Left lung (tissue), 10 donors: ENCODE measurements around the gene FAM107B. TPM values are rescaled to one million over a fixed set of nuclear protein-coding genes. Genes with fewer than 3 reads are reported as not detected.

Source experiments
- ATAC-seq: fragments of 200-7000 bp; cut with Tn5 transposase; one replicate; pipeline ENCODE4 v1.9.1; 2020; ENCODE audit warnings: moderate library complexity
- DNase-seq, 4 donors: peaks; one replicate each; pipeline ENCODE4 v3.0.0-alpha.2; 2013 to 2020
- H3K27ac ChIP-seq, 2 donors: fragments of 200-600 bp; sonication (generic) in 1 of 2; one replicate each; pipeline versions ENCODE4 v1.5.0 to v1.8.0; 2020 to 2021
- H3K27me3 ChIP-seq, 2 donors: fragments of 200-600 bp; sonication (generic) in 1 of 2; one replicate each; pipeline versions ENCODE4 v1.5.0 to v1.8.0; 2020 to 2021
- H3K36me3 ChIP-seq, 2 donors: fragments of 200-600 bp; sonication (generic) in 1 of 2; one replicate each; pipeline versions ENCODE4 v1.5.0 to v1.8.0; 2020 to 2021
- H3K4me1 ChIP-seq, 2 donors: fragments of 200-600 bp; one replicate each; pipeline ENCODE4 v1.8.0; 2021
- H3K4me3 ChIP-seq, 2 donors: fragments of 200-600 bp; sonication (generic) in 1 of 2; one replicate each; pipeline versions ENCODE4 v1.5.0 to v1.8.0; 2020 to 2021; ENCODE audit warnings: mild to moderate bottlenecking in 1 of 2
- H3K9me3 ChIP-seq, 2 donors: fragments of 200-600 bp; sonication (generic) in 1 of 2; one replicate each; pipeline versions ENCODE4 v1.5.0 to v1.8.0; 2020 to 2021
- intact Hi-C, 2 donors: fragments of 100-400 bp; cut with DNase I; formaldehyde crosslinking; loops; one replicate each; pipeline versions ENCODE4 v1.11.2 to v1.14.2; 2022
- polyA plus RNA-seq, 6 donors: library from polyadenylated mRNA; unstranded; fragments of 120-200 nt; gene quantifications; one replicate each; pipeline ENCODE4 v1.2.1, GENCODE V29; 2013; ENCODE audit not compliant: insufficient read length in 6 of 6
- total RNA-seq, 2 donors: library from RNA; stranded (reverse); fragmentation: NEBNext Ultra II Directional; extraction: Animal tissue kit (Norgen Biotek cat#: 25700); gene quantifications; one replicate each; pipeline ENCODE4 v1.2.1, GENCODE V29; 2021
- TF ChIP-seq, protein P1 (sequence below), 2 donors: fragments of 200-600 bp; sonication (generic) in 1 of 2; IDR thresholded peaks; one replicate each; pipeline versions ENCODE4 v1.5.0 to v1.8.0; 2021; ENCODE audit warnings: antibody characterized with exemption in 2 of 2
- donor health status: DM: no; HTN: yes; CAD: no.
- donor health status: DM: no; HTN: no; CAD: no.

The FAM107B gene
- total and polyA plus RNA-seq, 8 donors = 66.2 to 93.6 (median 83.0) TPM

- H3K27ac ChIP-seq = no peak overlapping the region
- no peaks in the 10 kb centered on the region for H3K9me3 ChIP-seq
- no peaks in the 10 kb centered on the region for H3K36me3 ChIP-seq
- intact Hi-C loops = no loop called here
- TF ChIP-seq, protein P1, sequence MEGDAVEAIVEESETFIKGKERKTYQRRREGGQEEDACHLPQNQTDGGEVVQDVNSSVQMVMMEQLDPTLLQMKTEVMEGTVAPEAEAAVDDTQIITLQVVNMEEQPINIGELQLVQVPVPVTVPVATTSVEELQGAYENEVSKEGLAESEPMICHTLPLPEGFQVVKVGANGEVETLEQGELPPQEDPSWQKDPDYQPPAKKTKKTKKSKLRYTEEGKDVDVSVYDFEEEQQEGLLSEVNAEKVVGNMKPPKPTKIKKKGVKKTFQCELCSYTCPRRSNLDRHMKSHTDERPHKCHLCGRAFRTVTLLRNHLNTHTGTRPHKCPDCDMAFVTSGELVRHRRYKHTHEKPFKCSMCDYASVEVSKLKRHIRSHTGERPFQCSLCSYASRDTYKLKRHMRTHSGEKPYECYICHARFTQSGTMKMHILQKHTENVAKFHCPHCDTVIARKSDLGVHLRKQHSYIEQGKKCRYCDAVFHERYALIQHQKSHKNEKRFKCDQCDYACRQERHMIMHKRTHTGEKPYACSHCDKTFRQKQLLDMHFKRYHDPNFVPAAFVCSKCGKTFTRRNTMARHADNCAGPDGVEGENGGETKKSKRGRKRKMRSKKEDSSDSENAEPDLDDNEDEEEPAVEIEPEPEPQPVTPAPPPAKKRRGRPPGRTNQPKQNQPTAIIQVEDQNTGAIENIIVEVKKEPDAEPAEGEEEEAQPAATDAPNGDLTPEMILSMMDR (IDR thresholded peaks at IDR 0.05) = no peak
- H3K27me3 ChIP-seq = peaks cover 0 to 29% of the 10 kb centered on the region in 2 donors
- no peak overlapping the region for H3K4me3 ChIP-seq
- no peak for ATAC-seq
- no peak for DNase-seq
- H3K4me1 ChIP-seq = no peaks in the 10 kb centered on the region
Measured at GRCh38 chr10:14481752-14482151, 292.9 kb downstream of the FAM107B start.

GRCh38 chr10:14481014-14481413 lies 293.7 kb downstream of the FAM107B start:
- ATAC-seq (no peak), DNase-seq (no peak)
- Histone ChIP-seq H3K9me3 (no peaks in the 10 kb centered on the region), H3K4me1 (no peaks in the 10 kb centered on the region), H3K27ac (no peak overlapping the region), H3K4me3 (no peak overlapping the region), H3K36me3 (no peaks in the 10 kb centered on the region), H3K27me3 (peaks cover 0 to 29% of the 10 kb centered on the region in 2 donors)
- TF ChIP-seq, protein P1 (IDR thresholded peaks at IDR 0.05) = no peak
- intact Hi-C loops = no loop called here

DNA sequence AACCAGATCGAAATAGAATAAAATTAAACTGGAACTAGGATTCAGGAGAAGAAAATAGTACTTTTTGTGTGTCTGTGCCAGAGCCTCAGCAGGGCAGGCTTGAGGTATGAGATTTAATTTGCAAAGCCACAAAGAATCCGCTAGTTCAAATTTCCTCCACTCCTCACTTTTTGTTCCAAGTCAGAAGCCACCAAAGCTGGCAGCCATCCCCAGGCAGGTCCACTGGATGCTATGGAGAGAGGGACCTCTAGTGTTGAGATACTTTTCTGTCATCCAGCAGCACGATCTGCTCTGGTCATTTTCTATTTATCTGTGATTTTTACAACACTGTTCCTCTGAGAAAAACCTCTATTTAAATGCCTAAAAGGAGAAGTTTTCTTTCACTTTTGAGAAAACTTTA lies 296.1 kb downstream of the FAM107B start:
- H3K9me3 ChIP-seq = no peaks in the 10 kb centered on the region
- no peak overlapping the region for H3K4me3 ChIP-seq
- no peak overlapping the region for H3K27ac ChIP-seq
- no peaks in the 10 kb centered on the region for H3K36me3 ChIP-seq
- intact Hi-C loops = loop anchor here in 1 of 2 donors (10.0 kb wide), 1 partner anchor 284 kb away; no protein-coding TSS in a partner anchor
- peak in 3 of 4 donors; percentile 46 to 80 (median 60) for DNase-seq
- H3K4me1 ChIP-seq = no peaks in the 10 kb centered on the region
- peak; percentile 73 for ATAC-seq
- H3K27me3 ChIP-seq = peaks cover 0 to 22% of the 10 kb centered on the region in 2 donors
- TF ChIP-seq, protein P1 (IDR thresholded peaks at IDR 0.05) = peak in 1 of 2 donors; percentile 25

- Histone ChIP-seq H3K9me3 (no peaks in the 10 kb centered on the region), H3K4me3 (no peak overlapping the region), H3K27ac (no peak overlapping the region), H3K27me3 (peaks cover 0 to 18% of the 10 kb centered on the region in 2 donors), H3K36me3 (no peaks in the 10 kb centered on the region), H3K4me1 (no peaks in the 10 kb centered on the region)
- no peak for DNase-seq
- TF ChIP-seq, protein P1 (IDR thresholded peaks at IDR 0.05) = no peak
- intact Hi-C loops = loop anchor here in 1 of 2 donors (10.0 kb wide), 1 partner anchor 283 kb away; no protein-coding TSS in a partner anchor
- ATAC-seq = no peak
Measured at GRCh38 chr10:14478201-14478600, 296.5 kb downstream of the FAM107B start.

DNA sequence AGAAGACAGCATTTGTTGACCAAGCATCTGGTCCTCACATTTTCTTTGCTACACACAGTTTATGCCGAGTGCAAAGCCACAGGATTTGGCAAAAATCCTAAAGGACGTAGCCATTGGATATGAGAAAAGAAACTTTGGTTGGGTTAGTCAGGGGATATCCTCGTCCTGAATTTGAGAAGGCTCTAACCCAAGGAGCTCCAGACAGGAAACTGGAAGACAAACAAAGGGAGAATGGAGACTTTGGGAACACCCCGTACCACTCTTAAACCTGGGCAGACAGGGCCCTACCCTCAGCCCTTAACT lies 297.3 kb downstream of the FAM107B start:
- H3K36me3 ChIP-seq = no peaks in the 10 kb centered on the region
- intact Hi-C loops = loop anchor here in 1 of 2 donors (10.0 kb wide), 1 partner anchor 283 kb away; no protein-coding TSS in a partner anchor
- ATAC-seq = no peak
- TF ChIP-seq, protein P1 (IDR thresholded peaks at IDR 0.05) = no peak
- H3K4me1 ChIP-seq = no peaks in the 10 kb centered on the region
- DNase-seq = no peak
- no peaks in the 10 kb centered on the region for H3K9me3 ChIP-seq
- H3K27me3 ChIP-seq = peaks cover 0 to 16% of the 10 kb centered on the region in 2 donors
- no peak overlapping the region for H3K27ac ChIP-seq
- no peak overlapping the region for H3K4me3 ChIP-seq
